Thoracic aorta (tissue), 2 donors: ENCODE data around the gene MDP1. TPM values are rescaled to one million over a fixed set of nuclear protein-coding genes. Genes with fewer than 3 reads are reported as not detected.
A peak's percentile ranks its signal among the peaks of the same experiment; 100 is the strongest.

Source experiments
- ATAC-seq: fragments of 150-250 bp; one replicate; pipeline ENCODE4 v1.8.0; 2017; ENCODE audit warnings: low read depth; ENCODE audit not compliant: insufficient number of reproducible peaks, low FRiP score
- DNase-seq: peaks from one replicate; pipeline ENCODE4 v3.0.0-alpha.2; 2020; ENCODE audit warnings: low spot score
- H3K27ac ChIP-seq, 2 donors: fragments of 200-600 bp; sonication (generic); 1 replicate in 1 of 2; 2 replicates in 1 of 2; pipeline ENCODE4 v1.5.1; 2016; ENCODE audit warnings: mild to moderate bottlenecking in 2 of 2, moderate library complexity in 2 of 2
- H3K27me3 ChIP-seq: fragments of 200-600 bp; sonication (generic); replicated peaks from 2 replicates; pipeline ENCODE4 v1.6.0; 2016; ENCODE audit warnings: mild to moderate bottlenecking; ENCODE audit not compliant: insufficient read depth
- H3K36me3 ChIP-seq: fragments of 200-600 bp; sonication (generic); one replicate; pipeline ENCODE4 v1.5.1; 2016
- H3K4me1 ChIP-seq, 2 donors: fragments of 200-600 bp; sonication (generic); 1 replicate in 1 of 2; 2 replicates in 1 of 2; pipeline versions ENCODE4 v1.5.1 to v1.6.0; 2016; ENCODE audit warnings: low read depth in 2 of 2, mild to moderate bottlenecking in 1 of 2; ENCODE audit not compliant: control insufficient read depth in 1 of 2
- H3K4me3 ChIP-seq: fragments of 200-600 bp; sonication (generic); 2 replicates; pipeline ENCODE4 v1.5.1; 2016; ENCODE audit warnings: mild to moderate bottlenecking
- H3K9me3 ChIP-seq: fragments of 200-600 bp; sonication (generic); 2 replicates; pipeline ENCODE4 v1.5.1; 2016
- CTCF ChIP-seq: fragments of 200-600 bp; sonication (generic); IDR thresholded peaks from one replicate; pipeline ENCODE4 v1.5.1; 2019; ENCODE audit warnings: antibody characterized with exemption
- total RNA-seq, 2 donors: library from RNA; depleted of rRNA; stranded (reverse); fragments of >200 nt; gene quantifications; one replicate each; pipeline versions ENCODE4 v1.1.0 to v1.2.3, GENCODE V29; 2016

The MDP1 gene
- total RNA-seq, 2 donors from 2014 or later, result 15.7 to 24.0 TPM

- Histone ChIP-seq H3K27me3 (no peaks in the 10 kb centered on the region), H3K4me3 (no peak overlapping the region), H3K4me1 (no peaks in the 10 kb centered on the region), H3K36me3 (peaks cover 24% of the 10 kb centered on the region), H3K27ac (no peak overlapping the region), H3K9me3 (no peaks in the 10 kb centered on the region)
- DNase-seq (no peak), ATAC-seq (no peak)
- no peak for TF ChIP-seq CTCF
Observed at GRCh38 chr14:24177891-24178290, 38.0 kb downstream of the MDP1 start.

- Histone ChIP-seq H3K36me3 (peaks cover 18% of the 10 kb centered on the region), H3K27me3 (no peaks in the 10 kb centered on the region), H3K27ac (no peak overlapping the region), H3K4me1 (peaks cover 0 to 4% of the 10 kb centered on the region in 2 donors), H3K9me3 (no peaks in the 10 kb centered on the region), H3K4me3 (no peak overlapping the region)
- no peak for ATAC-seq
- DNase-seq, result no peak
- no peak for TF ChIP-seq CTCF
Observed at GRCh38 chr14:24177041-24177825, 38.6 kb downstream of the MDP1 start.

- H3K27ac ChIP-seq, result no peak overlapping the region
- peaks cover 13% of the 10 kb centered on the region for H3K36me3 ChIP-seq
- no peak for DNase-seq
- H3K4me1 ChIP-seq, result peaks cover 0 to 11% of the 10 kb centered on the region in 2 donors
- H3K27me3 ChIP-seq, result no peaks in the 10 kb centered on the region
- TF ChIP-seq CTCF, result no peak
- no peak overlapping the region for H3K4me3 ChIP-seq
- no peak for ATAC-seq
- H3K9me3 ChIP-seq, result no peaks in the 10 kb centered on the region
Observed at GRCh38 chr14:24176599-24176998, 39.3 kb downstream of the MDP1 start.

GRCh38 chr14:24172871-24173281 is 43.0 kb downstream of the MDP1 start:
- H3K4me3 ChIP-seq, result no peak overlapping the region
- ATAC-seq, result no peak
- no peak overlapping the region for H3K27ac ChIP-seq
- H3K4me1 ChIP-seq, result peaks cover 0 to 13% of the 10 kb centered on the region in 2 donors
- no peak for DNase-seq
- H3K36me3 ChIP-seq, result peaks cover 3% of the 10 kb centered on the region
- TF ChIP-seq CTCF, result no peak
- H3K9me3 ChIP-seq, result no peaks in the 10 kb centered on the region
- H3K27me3 ChIP-seq, result no peaks in the 10 kb centered on the region

GRCh38 chr14:24172261-24172860 is 43.5 kb downstream of the MDP1 start:
- no peaks in the 10 kb centered on the region for H3K36me3 ChIP-seq
- no peaks in the 10 kb centered on the region for H3K9me3 ChIP-seq
- H3K27me3 ChIP-seq, result no peaks in the 10 kb centered on the region
- DNase-seq (no peak), ATAC-seq (no peak)
- H3K4me1 ChIP-seq, result peaks cover 0 to 13% of the 10 kb centered on the region in 2 donors
- TF ChIP-seq CTCF, result no peak
- peak overlapping the region; percentile 69 for H3K4me3 ChIP-seq
- no peak overlapping the region for H3K27ac ChIP-seq
